ENCODE results near the gene FAM98A. TPM values are rescaled to one million over a fixed set of nuclear protein-coding genes. Genes with fewer than 3 reads are reported as not detected.

Gene FAM98A
- total RNA-seq, 1 experiment from 2014 or later = 41.2 TPM

Other genes starting within 250 kb of the FAM98A start
- 6.1 and 9.4 TPM in 2 replicates for gene RASGRP3, start 122.7 kb downstream of the FAM98A start, total RNA-seq (2014; rRNA removed)